Vagina (tissue), 2 donors: ENCODE data around the gene RHCG.

ENCODE experiments used
- CTCF ChIP-seq, 3 experiments: fragments of 450-650 bp in 2 of 3; fragments of 200-600 bp in 1 of 3; sonication (generic) in 1 of 3; IDR thresholded peaks; one replicate each; pipeline ENCODE4 v1.5.1; 2017 to 2019; ENCODE audit warnings: antibody characterized with exemption in 3 of 3, mild to moderate bottlenecking in 2 of 3, moderate library complexity in 2 of 3
- POLR2A ChIP-seq, 2 donors: fragments of 450-650 bp; IDR thresholded peaks; one replicate each; pipeline ENCODE4 v1.6.1; 2017; ENCODE audit warnings: antibody characterized with exemption in 2 of 2, mild to moderate bottlenecking in 2 of 2, moderate library complexity in 2 of 2

- TF ChIP-seq CTCF (IDR thresholded peaks at IDR 0.05) (no peak), POLR2A (IDR thresholded peaks at IDR 0.05) (no peak)
Measured at GRCh38 chr15:89463113-89463512, 33.3 kb downstream of the RHCG start.
